Measurements from ENCODE around the gene RASL12.
"Not testable (repeated sequence)": the region's sequence is repeated elsewhere in the genome, so short reads cannot be mapped to it uniquely, and the experiment has no call there.

RASL12 gene

GRCh38 chr15:65067645-65068402 is at the start of gene RASL12:
RASL12 (minus strand) TSS chr15:65067991; CDS start chr15:65067835, 156 bp downstream.
- DNase-seq = no peak

- no peak for DNase-seq
These were observed 47.8 kb upstream of the RASL12 start for GRCh38 chr15:65115542-65115941.

- DNase-seq = no peak
These were observed 47.3 kb upstream of the RASL12 start, which contains the start of gene UBAP1L for GRCh38 chr15:65115086-65115485. UBAP1L (minus strand) TSS chr15:65115200; CDS start chr15:65106215, 8,985 bp downstream.

- DNase-seq = no peak
These were observed 43.0 kb upstream of the RASL12 start for GRCh38 chr15:65110676-65111292.

GRCh38 chr15:65106011-65106590 is 38.3 kb upstream of the RASL12 start:
- no peak for DNase-seq

- DNase-seq = no peak
These were observed 37.2 kb upstream of the RASL12 start for GRCh38 chr15:65105038-65105437.

GRCh38 chr15:65102912-65103311 is 35.1 kb upstream of the RASL12 start:
- no peak for DNase-seq

- no peak for DNase-seq
These were observed 34.3 kb upstream of the RASL12 start for GRCh38 chr15:65101891-65102708.

- DNase-seq = peak; percentile 65 to 73
These were observed 33.7 kb upstream of the RASL12 start for GRCh38 chr15:65101411-65101890.

GRCh38 chr15:65100442-65100841 is 32.7 kb upstream of the RASL12 start:
- DNase-seq = no peak

GRCh38 chr15:65099801-65100200 is 32.0 kb upstream of the RASL12 start:
- DNase-seq = not testable (repeated sequence)

- no peak for DNase-seq
These were observed 31.5 kb upstream of the RASL12 start for GRCh38 chr15:65099336-65099735.

GRCh38 chr15:65097651-65098263 is 30.0 kb upstream of the RASL12 start:
- no peak for DNase-seq

GRCh38 chr15:65096481-65097385 is 28.9 kb upstream of the RASL12 start:
- no peak for DNase-seq

- no peak for DNase-seq
These were observed 27.9 kb upstream of the RASL12 start for GRCh38 chr15:65095747-65096104.

- DNase-seq = no peak
These were observed 27.4 kb upstream of the RASL12 start for GRCh38 chr15:65095011-65095746.

GRCh38 chr15:65094294-65094995 is 26.7 kb upstream of the RASL12 start:
- no peak for DNase-seq

- DNase-seq = not testable (repeated sequence)
These were observed 26.0 kb upstream of the RASL12 start for GRCh38 chr15:65093793-65094170.

- no peak for DNase-seq
These were observed 25.4 kb upstream of the RASL12 start for GRCh38 chr15:65092911-65093792.
